ENCODE data around the gene SHISA8.

GRCh38 chr22:41907436-41908401, 7.2 kb downstream of the SHISA8 start:
- TF ChIP-seq CTCF (IDR thresholded peaks at IDR 0.05) (no peak), POLR2A (IDR thresholded peaks at IDR 0.05) (no peak), EP300 (IDR thresholded peaks at IDR 0.05) (no peak), POLR2AphosphoS5 (IDR thresholded peaks at IDR 0.05) (no peak)

Measured in gastroesophageal sphincter (tissue), 3 donors.